Fibroblast of skin of left biceps (primary cell): ENCODE measurements around the gene SVIL.
"Not testable (repeated sequence)": the region's sequence is repeated elsewhere in the genome, so short reads cannot be mapped to it uniquely, and the experiment has no call there.

Source experiments
- DNase-seq, 2 experiments: peaks; one replicate each; pipeline ENCODE4 v3.0.0-alpha.2; 2013; ENCODE audit warnings: low read depth in 2 of 2

The SVIL gene

DNA sequence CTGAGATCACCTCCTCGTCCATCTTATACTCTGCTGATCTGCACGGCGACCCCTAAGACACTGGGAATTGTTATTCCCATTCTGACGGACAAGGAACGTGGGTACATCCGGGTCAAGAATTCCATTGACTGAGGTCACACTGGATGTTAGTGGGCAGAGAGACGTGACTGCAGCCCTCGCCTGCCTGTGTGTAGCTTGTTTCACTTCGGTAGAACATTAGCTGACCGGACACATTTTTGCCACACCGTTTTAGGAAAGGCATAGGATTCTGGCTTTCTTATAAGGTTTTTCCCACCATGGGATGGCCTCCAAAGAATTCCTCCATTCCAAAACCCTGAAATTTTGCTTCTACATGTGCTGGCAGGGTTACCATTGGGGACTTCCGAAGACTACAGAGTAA lies 118.9 kb downstream of the SVIL start:
- DNase-seq: not testable (repeated sequence)

DNA sequence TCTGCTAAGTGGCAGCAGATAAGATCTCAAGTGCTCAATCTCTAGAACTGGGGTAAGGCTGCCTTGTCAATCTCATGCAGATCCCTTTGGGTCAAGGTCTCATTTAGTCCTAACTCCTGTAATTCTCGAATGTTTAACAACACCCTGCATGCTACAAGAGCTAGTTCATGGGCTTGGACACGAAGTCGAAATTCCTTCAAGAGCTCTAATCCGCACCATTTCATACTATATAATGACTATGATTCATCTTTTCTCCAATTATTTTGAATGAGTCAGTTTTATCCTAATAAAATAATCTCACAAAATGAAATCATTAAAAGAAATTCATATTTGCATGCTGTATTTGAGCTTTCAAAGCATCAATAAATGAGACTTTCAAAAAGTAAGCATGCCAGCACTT lies 119.7 kb downstream of the SVIL start:
- DNase-seq: not testable (repeated sequence)

DNA sequence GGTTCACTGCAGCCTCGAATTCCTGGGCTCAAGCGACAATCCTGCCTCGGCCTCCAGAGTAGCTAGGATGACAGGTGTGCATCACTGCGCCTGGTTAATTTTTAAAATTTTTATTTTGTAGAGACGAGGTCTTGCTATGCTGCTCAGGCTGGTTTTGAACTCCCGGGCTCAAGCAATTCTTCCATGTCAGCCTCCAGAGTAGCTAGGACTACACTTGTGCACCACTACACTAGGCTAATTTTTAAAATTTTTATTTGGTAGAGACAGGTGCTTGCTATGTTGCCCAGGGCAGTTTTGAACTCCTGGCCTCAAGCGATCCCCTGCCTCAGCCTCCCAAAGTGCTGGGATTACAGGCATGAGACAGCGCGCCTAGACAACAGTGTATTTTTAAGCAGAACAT lies 120.5 kb downstream of the SVIL start:
- DNase-seq: no peak

DNA sequence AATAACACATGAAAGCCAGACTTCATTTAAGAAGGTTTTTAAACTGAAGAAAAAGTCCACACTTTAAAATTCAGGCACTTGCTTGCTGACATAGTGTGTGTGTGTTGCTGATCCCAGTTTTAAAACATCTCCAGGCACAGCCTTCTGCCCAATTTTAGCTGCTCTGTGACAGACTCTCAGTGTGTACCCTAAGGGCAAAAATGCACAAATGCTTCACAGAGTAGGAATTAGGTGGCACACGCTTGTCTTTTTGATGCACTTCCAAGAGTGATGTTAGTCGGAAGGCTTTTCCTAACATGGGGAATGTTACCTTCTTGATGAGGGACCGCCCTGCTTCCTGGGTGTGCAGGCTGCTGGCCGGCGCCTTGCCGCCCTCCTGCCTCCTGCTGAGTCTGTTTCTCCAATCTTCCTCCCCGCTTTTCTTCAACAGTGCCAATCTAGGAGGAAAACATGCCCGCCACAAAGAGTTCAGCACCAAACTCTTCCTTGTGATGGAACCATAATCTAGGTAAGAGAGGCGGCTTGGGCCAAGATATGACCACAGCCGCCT lies 122.3 kb downstream of the SVIL start:
- DNase-seq: no peak

DNA sequence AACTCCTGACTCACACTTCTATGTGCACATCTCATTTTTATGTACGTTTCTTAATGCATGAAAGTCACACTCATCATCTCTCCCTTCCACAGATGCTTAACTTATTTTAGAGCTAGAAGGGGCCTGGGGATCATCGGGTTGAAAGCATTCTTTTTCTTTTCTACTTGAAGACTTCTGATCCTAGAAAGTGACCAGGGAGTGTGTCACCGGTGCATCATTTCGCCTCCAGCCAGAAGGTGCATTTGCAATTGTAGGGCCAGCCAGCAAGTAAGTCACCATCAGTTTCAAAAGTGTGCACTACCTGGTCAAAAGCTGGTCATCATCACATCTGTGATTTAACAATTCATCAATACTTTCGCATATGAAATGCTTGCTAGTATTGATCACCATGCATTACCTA lies 123.0 kb downstream of the SVIL start:
- DNase-seq: not testable (repeated sequence)

DNA sequence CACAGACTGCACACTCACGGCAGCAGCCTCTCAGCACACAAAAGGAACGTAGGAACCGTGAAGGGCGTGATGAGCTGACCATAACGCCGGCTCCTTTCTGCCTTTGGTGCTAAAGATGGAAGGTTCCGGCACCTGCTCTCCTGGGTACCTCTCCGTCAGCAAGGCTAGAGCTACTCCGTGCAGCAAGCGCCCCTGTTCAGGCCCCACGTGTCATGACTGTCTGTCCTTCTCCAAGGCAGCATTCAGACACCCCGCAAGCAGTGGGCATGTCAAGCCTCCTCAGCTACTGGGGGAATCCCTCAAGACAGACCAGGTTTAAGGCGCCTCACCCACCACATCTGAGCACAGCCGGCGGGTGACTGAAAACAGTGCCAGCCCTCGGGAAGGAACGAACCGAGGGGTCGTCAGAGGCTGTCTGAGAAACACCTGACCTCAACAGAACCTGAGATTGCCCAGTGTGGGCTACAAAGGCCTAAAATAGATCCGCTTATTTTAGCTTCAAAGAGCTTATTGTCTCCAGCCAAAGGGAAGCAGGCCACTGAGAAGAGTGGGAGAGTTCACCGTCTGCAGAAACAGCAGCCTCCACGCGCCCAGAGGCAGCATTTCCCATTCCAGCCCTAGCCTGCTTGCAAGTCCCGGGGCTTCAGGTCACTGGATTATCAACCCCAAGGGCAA lies 124.2 kb downstream of the SVIL start:
- not testable (repeated sequence) for DNase-seq

DNA sequence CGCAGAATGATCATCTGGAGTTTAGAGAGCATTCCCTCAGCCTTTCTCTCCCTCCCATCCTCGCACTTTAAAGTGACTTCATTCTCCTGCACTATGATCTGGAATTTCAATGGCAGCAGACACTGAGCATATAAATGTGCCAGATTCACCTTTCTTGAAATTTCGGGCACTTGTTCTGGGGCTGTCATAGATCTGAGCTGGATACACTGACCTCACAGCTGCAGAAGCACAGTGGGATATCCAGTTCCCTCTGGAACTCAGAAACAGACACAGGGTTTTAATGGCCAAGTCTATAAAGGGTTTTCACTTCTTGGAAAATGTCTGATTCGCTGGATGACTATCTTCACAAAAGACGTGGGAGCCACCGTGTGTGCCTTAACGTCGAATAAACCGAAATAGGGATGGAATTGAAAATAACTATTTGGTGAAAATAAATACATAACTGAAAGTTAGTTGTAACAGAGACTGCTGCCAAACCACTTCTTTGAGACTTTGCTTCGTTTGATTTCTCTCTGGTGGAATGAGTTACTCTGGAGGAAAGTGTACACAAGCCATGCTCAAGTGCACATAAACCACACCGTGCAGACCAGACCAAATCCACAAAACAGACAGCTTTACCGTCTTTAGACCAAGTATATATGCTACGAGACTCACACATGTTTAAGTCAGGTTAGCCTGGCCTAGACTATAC lies 126.1 kb downstream of the SVIL start:
- DNase-seq: no peak

DNA sequence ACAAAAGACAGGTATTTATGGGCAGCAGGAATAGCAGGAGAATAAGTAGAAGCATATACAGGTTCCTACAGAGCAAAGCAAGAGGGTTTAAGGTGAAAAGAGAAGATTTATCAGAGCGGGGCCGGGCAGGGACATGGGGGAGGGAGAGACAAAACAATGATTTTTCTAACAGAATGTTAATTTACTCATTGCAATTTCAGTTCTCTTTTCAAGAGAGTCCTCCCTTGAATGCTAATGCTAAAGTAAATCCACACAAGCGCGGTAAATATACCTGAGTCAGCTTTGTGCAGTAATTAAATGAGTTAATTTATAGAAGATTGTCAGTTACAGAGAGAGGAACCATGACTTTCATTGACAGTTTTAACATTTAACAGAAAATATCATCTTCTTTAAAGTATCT lies 127.0 kb downstream of the SVIL start:
- DNase-seq: not testable (repeated sequence)

DNA sequence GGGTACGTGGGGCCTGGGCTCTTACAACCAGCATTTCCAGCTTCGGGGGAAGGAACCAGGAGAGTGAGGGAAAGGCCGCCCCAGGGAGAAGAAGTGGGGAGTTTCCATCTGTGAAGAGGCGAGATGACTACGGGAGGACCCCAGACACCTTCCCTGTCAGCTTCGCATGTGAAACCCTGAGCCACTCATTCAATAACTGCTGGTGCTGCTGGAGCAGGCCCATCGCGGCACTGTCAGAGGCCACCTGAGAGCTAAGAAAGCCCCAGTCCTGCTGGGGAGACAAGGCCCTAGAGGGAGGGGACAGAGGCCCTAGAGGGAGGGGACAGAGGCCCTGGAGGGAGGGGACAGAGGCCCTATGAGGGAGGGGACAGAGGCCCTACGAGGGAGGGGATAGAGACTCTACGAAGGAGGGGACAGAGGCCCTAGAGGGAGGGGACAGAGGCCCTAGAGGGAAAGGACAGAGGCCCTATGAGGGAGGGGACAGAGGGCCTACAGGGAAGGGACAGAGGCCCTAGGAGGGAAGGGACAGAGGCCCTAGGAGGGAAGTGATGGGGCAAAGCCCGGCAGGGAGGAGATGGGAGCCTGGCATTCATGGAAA lies 128.3 kb downstream of the SVIL start:
- DNase-seq: not testable (repeated sequence)

DNA sequence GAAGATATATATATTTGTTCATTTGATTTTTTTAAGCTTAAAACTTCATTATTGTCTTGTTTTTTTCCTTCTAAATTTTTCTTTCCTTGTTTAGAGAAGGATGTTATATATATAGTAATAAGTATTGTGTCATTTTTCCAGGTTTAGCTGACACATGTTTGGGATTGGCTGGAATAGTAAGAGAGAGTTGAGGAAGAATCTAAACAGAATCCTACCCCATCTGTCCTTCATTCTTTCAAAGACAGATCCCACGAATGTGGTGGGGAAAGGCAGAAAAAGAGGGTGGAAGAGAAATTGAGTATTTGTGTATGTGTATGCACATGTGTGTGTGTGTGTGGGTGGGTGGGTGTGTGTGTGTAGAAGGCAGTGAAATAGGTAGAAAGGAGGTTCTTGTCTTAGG lies 132.4 kb downstream of the SVIL start:
- DNase-seq: no peak

DNA sequence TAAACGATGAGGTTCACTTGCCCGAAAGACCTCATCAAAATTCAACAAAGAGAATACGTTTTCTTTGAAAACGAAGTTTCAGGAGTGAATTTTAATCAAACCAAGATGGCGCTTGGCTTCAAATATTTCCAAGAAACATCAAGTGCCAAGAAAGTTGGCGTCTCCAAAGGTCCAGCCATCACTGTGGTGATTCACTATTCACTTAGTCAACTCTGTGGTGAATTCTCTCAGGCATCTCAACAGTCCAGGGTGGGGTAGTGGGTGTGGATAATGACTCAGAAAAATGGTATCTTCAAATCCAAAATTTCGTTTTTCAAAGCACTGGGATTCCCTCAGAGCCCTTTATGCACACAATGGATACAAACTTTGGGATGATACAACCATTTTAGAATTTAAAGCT lies 133.1 kb downstream of the SVIL start:
- peak; percentile 38 to 42 for DNase-seq

DNA sequence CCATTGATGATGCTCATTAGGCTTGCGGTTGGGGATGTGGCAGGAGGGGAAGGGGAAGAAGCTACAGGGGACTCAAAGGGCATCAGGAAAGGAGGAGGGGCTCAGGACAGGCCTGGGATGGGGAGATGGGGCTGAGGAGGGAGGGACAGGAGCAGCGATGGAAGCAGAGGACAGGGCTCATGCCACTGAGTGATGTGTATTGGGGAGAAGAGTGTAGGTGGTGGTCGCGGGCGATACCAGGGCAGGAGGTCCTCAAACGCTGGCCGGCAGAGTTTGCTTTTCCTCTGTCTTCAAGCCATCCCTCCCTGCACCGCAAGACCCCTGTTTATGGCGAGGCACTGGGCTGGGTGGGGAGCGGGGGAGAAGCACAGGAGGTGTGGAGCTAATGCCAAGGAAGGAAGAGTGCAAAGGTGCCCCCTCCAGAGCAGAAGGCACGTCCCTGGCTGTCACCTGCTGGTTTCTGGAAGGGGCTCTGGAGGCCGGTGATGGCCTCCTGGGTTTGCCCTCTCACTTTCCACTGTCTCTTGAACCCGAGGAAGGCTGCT lies 134.7 kb downstream of the SVIL start:
- no peak for DNase-seq

DNA sequence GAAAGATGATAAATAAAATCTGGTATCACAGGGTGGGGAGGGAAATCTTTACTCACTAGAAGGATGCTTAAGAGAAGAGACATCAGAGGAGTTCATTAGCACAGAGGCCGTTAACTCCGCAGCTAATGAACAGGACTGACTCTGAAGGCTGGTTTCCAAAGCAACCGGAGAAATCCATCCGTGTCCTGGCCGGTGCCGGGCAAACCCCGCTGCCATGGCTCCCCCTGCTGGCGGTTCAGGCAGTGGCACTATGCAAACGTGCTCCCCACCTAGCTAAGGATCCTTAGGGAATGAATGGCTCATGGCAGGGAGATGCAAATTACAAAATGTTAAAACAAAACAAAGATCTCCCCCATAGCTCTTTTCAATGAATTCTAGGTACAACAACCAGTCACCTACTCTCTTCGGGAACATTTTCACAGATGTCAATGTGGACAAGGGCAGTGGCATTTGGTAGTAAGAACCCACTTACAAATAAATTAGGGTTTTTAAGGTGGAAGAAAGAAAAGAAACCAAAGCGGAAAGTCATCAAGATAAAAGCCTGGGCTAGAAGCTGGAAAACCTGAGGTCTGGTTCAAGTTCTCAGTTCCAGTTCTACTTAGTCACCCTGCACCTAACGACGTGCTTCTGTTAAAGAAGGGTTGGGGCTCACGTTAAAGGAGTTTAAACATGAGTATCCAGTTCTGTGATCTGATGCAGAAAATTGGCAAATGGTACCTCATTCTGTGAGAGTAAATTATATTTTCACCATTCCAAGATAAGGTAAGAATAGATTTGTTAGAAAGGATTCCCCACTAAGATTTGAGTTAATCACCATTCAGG lies 138.2 kb downstream of the SVIL start:
- no peak for DNase-seq

DNA sequence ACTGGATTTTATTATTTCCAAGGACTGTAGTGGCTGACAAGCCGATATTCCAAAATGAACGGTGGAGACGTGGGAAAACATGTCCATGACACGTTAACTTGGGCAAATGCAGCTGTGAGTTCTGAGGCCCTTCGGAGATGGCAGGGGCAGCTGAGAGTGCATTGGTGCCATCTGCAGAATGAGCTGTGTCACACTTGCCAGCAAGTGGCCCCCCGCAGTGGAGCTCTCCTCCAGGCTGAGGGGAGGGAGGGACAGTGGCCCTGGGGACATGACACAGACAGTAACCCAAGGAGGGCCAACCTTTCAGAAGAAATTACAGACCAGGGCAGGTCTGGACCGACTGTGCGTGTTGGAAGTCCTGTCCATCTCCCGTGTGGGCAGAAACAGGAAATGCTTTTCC lies 139.4 kb downstream of the SVIL start:
- no peak for DNase-seq

DNA sequence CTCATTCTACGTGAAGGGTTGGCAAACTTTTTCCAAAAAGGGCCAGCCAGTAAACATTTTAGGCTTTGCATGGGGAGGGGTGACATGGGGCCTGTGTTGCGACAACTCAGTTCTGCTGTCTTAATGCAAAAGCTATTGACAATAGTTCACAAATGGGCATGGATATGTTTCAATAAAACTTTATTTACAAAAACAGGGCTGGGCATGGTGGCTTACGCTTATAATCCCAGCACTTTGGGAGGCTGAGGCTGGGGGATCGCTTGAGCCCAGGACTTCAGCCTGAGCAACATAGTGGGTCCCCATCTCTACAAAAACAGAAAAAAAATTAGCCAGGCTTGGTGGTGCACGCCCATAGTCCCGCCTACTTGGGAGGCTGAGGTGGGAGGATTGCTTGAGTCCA lies 141.1 kb downstream of the SVIL start:
- DNase-seq: no peak

DNA sequence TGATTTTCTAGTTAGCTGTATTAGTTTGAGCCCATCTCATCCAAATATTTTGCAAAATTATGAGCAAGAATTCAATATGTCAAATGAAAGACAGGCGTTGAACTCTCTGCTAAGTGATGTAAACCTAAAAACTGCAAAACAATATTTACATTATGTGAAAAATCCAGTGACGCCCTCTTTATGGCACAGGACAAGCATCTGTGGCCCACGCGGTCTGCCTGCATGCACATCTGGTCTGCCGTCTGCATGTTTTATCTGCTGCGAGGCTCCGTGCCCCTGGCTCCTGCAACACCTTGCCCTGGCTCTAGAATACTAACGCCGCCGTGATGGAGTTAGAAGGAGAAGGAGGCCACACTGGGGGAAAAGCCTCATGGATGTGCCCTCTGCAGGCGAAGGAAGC lies 142.0 kb downstream of the SVIL start:
- no peak for DNase-seq

DNA sequence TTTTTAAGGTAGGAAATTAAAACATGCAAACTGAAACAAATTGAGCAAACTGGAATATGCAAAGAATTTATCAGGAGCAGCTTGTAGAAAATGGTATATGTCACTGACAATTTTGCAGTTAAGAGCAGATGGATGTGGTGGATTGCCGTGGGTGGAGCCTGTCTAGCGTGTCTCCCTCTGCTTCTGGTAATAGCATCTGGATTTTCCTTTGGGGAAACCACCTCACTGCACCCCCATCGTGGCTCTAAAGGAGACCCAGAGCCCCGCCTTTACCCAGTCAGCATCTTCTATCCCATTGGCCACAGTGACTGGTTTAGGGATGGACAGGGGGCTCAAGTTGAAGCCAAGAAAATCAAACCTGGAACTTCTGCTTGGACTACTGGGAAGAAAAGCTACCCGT lies 142.9 kb downstream of the SVIL start:
- no peak for DNase-seq

DNA sequence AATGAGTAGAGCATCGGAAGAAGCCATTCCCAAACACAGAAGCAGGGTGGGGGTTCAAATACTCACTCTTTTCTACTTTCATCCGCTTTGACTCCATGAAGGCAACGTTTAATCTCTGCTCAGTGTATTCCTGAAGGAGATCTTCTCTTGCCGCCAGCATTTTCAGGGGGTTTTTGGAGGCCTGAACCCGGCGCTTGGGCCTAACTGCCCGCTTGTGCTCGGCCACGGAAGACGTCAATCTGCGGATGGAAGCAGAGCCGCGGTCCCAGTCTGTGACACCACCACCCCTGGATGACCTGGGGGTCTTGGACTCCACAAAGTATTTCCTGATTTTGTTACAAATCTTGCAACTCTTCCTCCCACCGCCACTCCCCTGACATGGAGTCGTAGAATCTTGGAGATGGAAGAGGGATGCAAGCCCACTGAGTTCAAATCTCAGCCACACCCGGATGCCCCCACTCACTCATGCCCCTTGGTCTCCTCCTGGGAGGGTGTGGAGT lies 143.9 kb downstream of the SVIL start:
- DNase-seq: not testable (repeated sequence)

DNA sequence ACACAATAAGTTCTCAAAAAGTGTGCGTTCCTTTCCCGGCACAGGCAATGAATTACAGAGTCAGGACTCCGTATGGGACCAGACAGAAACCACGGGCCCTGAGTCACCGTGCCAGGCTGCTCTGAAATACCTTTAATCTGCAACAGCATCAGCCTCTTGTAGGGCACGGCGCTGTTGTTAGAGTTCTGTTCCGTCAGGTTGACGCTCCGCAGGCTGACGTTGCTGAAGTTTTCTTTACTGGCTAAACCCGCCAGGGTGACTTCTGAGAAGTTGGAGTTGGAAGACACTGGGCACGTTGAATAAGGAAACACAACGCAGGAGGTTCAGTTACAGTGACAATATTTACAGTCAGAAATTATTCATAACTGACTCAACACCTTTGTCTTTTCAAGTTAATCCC lies 146.3 kb downstream of the SVIL start:
- DNase-seq: not testable (repeated sequence)

DNA sequence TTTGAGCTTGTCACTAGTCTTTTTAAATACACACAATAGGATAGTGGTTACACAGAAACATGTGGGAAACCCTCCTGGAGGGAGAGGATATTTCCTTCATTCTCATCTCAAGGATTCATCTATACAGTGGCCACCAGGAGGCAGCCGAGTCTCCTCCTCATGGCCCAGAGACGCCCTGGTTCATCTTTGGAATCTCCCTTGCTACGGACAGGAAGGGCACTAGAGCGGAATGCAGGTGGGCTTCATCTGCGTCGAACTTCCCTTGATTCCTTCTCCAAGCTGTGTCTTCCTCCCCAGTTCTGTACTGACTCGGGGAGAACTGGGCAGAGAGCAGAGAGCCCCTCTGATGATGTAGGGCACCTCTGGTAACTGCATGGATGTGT lies 146.9 kb downstream of the SVIL start:
- not testable (repeated sequence) for DNase-seq

DNA sequence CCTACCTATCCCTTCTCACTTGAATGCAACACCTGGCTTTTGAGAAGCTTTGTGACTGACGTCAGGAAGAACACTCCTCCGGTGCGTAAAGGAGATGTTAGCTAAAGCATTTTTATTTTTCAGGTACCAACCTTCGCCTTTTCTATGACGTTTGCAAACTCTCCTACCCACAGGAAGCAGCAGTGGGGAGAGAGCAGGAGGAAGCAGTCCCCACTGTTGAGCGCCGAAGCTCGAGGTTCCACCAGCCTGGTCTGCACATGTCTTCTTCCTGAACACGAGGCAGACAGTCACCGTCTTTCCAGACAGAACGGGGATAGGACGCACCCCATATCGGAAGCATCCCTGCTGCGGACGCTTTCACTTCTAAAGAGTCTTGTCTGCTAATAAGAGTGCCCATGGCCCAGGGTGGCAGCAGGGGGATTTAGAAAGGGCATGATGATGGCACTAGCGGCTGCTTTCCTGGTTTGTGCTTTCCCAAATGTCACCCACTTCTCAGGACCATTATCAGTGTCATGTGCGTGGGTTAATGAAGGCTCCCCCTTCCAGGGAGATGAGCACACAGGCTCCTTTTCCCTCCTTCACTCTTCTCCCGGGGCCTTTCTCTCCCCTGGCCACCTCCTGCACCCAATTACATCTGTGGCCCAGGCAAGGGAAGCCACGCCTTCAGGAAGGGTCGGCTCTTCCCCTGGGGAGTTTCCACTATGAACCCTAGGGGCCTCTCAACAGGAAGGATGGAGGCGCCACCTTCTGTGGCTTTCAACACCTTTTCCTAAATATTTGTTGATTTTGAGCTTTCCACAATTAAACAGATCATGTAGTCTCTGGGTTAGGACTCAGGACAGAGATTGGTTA lies 147.5 kb downstream of the SVIL start:
- not testable (repeated sequence) for DNase-seq
